ACHN (cell line): ENCODE data around the gene XIRP2.
"Not testable (repeated sequence)": the region's sequence is repeated elsewhere in the genome, so short reads cannot be mapped to it uniquely, and the experiment has no call there.

Experiments
- DNase-seq: peaks from one replicate; pipeline ENCODE4 v3.0.0-alpha.2; 2015
- in situ Hi-C: cut with HindIII; loops from 2 replicates; pipeline ENCODE4 v1.10.0; 2017; ENCODE audit warnings: low sequenced_read_pairs, low pct_ligation_motif_present, low pct_unique_long_range_greater_than_20kb

Gene XIRP2

DNA sequence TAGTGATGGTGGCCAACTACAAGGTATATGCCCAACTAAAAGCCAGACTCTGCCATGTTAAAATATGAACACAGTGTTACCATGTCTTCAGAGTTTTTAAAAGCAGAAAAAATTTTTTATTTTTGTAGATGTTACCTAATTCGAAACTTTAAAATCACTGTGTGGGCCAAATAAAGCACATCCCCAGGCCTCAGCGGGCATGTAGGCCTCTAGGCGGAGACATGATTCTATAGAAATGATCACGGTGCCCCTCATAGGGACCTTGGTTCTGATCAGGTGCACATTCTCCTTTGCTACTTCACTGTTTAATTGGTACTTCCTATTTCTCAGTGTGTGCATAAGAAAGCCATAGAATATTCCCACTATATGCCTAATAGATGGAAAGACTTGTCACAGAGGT is 349.2 kb downstream of the XIRP2 start:
- in situ Hi-C loops: no loop called here
- no peak for DNase-seq

DNA sequence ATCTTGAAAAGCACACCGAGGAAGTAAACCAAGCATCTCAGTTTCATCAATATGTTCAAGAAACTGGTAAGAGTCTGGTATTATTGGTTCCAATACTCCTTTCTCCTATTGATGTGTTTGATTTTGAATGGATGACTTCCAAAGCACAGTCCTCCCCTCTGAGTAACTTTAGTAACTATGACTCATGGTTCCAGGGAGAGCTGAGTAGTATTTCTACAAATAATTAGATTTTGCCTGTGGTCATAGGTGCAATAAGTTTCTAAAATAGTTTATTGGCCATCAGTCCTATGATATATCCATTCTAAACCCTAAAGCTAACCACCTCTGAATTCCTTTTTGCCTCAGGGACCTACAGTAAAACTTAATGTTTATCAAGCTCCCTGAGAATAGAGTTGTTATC is 352.4 kb downstream of the XIRP2 start:
- DNase-seq: no peak
- in situ Hi-C loops: no loop called here

DNA sequence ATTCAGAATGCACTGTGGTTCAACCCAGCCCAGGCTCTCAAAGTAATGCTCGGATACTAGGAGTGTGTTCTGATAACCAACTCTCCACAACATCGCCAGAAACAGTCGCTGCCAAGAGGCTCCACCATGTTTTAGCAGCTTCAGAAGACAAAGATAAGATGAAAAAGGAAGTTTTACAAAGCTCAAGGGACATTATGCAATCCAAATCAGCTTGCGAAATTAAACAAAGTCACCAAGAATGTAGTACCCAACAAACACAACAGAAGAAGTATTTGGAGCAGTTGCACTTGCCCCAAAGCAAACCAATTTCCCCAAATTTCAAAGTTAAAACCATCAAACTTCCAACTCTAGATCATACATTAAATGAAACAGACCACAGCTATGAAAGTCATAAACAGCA is 360.9 kb downstream of the XIRP2 start:
- no peak for DNase-seq
- in situ Hi-C loops: no loop called here

DNA sequence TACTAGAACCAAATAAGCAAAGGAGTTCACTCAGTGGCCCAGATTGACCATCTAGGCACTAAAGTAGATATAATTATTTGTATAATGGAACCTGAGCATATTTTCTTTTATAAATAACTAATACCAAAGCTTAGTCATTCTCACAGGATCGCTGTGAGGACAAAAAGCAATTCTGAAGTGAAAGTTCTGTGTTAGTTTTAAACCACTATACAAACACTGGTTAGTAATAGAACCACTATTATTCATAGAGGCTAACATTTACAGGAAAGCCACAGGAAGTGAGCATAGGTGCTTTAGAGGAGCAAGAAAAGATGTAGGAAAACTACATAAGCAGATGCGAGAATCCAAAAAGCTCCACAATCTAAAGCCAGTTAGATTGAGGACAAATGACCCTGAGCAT is 364.7 kb downstream of the XIRP2 start:
- DNase-seq: peak; percentile 8
- in situ Hi-C loops: no loop called here

DNA sequence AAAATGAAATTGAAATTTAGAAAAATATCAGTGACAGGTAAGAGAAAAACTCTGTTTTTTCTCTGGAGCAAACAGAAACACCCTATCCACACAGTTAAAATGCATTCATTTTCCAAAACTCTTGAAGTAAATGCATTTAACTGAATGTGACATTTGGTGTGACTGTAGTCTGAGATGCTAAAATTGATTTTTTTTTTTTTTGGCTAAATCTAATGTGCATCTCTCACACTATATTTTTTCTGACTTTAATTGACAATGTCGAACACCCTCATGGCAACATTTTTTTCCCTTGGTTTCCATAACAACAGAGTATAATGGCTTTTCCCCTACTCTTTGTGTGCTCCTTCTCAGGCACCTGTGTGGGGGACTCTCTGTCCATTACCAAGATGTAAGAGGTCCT is 366.4 kb downstream of the XIRP2 start:
- no peak for DNase-seq
- in situ Hi-C loops: no loop called here

DNA sequence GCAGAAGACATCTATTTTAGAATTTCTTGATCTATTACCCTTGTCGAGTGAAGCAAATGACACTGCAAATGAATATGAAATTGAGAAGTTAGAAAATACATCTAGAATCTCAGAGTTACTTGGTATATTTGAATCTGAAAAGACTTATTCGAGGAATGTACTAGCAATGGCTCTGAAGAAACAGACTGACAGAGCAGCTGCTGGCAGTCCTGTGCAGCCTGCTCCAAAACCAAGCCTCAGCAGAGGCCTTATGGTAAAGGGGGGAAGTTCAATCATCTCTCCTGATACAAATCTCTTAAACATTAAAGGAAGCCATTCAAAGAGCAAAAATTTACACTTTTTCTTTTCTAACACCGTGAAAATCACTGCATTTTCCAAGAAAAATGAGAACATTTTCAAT is 370.4 kb downstream of the XIRP2 start:
- in situ Hi-C loops: no loop called here
- DNase-seq: no peak

DNA sequence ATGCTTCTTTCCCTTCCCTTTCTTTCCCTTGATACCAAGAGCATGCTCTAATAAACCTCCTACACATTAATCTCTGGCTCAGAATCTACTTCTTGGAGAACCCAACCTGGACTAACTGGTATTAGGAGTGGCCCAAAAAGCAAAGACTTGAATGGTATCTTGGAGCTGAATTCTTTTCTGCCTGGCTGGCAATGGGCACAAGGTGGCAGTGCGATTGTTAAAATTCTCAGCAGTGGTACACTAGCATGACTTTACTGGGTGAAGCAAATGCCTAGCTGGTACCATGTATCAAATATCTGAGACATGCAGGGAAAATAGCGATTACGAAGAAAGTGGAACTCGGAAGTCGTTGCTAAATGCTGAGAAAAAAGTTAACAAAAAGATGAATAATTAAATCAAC is 376.1 kb downstream of the XIRP2 start:
- peak; percentile 52 for DNase-seq
- in situ Hi-C loops: no loop called here

DNA sequence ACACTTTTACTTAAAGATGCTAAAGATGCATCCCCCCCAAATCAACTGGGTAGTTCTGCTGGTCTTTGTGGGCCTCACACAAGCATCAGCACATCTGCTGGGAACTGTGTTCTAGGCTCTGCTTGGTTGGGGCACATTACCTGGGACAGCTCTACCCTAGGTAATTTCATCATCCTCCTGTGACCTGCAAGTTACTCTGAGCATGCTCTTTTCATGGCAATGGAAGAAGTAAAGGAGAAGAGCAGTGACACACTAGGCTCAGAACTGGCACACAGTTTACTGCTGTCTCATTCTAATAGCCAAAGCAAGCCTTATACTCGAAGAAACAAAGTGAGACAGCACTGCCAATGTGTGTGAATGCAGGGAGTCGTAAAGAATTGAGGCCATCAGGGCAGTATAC is 376.7 kb downstream of the XIRP2 start:
- in situ Hi-C loops: no loop called here
- DNase-seq: no peak

DNA sequence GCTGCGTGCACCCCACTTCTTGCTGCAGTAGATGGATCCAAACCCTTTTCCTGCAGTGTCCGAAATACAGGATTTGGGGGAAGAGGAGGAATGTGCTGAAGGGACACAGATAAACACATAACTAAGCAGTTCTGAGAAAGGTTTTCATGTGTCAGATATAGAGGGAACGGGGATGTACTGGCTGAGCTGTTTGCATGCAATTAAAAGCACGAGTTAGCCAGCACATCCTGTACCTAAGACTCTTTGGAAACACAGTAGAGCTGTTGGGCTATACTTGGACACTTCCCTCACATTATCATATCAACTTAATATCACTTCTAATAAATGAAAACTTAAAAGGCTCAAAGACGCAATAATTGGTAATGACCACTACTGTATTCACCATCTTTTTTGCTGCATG is 377.4 kb downstream of the XIRP2 start:
- DNase-seq: no peak
- in situ Hi-C loops: no loop called here

DNA sequence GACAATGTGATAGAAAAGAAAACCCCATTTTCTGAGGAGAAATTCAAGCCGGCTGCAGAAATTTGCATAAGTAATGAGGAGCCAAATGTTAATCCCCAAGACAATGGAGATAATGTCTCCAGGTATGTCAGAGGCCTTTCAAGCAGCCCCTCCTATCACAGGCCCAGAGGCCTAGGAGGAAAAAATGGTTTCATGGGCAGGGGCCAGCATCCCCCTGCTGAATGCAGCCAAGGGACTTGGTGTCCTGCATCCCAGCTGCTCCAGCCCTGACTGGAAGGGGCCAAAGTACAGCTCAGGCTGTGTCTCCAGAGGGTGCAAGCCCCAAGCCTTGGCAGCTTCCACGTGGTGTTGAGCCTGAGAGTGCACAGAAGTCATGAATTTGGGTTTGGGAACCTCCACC is 380.0 kb downstream of the XIRP2 start:
- DNase-seq, in situ Hi-C loops: not testable (repeated sequence)

DNA sequence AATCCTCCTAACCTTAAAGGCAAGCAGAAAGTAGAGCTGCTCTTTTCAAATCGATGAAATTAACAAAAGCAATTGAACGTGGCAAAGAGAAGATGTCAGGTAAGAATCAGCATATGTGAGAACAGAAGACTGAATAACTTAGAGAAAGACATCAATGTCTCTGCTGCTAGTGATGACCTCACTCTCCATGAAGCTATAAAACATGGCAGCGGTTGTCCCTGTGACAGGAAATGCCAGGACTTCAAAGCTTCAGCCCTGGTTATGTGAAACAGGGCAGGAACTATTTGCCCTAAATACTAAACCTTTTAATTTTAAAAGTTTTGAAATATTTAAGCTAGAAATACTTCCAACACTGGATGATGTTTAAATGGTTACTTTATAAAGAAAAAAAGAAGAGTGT is 383.7 kb downstream of the XIRP2 start:
- in situ Hi-C loops: no loop called here
- DNase-seq: no peak

DNA sequence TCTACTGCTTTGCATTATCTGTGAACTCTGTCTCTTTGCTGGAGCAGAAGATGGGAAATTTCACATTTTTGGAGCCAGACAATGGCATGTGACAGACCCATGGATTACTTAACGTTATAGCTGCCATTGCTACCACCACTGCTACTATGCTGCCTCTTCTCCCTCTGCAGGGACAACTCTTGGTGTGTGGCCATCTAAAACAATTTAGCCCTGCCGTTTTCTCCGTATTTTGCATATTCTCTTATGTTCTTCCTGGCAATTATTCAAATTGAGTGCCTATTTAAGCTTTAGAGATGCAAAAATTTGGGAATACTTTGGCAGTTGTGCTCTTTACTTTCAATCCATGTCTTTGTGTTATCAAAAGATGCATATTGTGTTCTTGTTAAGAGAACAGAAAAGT is 386.8 kb downstream of the XIRP2 start:
- in situ Hi-C loops: no loop called here
- no peak for DNase-seq

DNA sequence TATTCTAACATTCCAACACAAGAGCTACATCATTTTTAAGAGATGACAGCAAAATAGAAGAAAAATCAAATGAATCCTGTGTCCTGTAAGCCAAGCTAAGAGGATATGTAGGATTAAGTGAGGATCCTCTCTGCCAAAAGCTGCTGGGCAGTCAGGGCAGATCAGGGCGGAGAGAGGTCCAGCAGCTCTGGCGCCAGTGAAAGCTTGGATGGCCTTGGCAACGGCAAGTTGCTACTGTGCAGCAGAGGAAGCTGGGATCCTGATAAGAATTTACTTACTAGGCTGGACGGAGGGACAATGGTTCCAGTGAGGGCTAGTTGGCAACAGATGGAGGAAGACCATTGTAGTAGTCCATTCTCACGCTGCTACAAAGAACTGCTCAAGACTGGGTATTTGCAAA is 391.5 kb downstream of the XIRP2 start:
- DNase-seq: no peak
- in situ Hi-C loops: no loop called here

DNA sequence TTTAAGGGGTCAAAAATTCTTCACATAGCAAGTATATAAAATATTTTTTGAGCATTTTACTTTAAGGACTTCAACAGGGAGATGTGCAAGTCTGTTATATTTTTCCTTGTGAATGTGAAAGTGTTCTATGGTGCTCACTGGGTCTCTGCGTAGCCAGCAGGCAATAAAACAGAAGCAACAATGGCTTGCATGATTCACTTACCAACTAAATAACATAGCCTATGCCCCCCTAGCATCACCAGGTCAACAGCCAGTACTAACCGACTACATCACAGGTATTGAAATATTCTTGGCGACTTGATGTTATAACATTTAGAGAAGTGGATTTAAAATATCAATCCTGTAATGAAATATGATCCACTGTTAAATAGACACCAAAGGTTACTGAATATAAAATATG is 398.9 kb downstream of the XIRP2 start:
- DNase-seq: no peak
- in situ Hi-C loops: no loop called here

DNA sequence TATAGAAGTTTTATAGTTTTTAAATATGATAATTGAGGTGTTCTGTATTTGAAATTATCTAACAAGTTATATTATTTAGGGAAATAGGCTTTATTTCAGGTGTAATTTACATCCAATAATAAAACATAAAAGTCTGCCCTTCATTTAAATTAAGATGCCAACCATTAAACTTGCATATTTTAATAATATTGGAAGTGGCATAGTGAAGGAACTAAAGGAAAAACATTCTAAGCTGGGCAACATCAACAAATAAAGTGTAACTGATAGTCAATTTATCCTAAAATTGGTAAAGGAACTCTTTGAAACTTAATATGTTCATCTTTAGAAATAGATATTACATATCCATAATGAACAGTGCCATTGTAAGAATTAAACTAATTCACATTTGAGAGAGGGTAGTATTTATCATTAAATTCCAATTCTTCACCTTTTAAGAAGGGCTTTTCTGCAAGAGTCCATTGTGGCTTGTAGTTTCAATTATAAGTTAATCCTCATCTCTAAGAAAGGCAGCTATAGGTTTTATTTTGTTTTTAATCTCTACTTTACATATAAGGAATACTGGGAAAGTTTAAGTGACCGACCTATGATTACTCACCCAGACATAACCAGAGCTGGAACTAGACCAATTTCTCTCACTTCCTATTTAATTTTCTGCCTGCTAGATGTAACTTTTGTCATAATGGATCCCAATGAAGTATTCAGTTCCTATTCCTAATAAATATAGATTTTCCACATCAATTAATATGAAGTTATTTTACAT is 401.6 kb downstream of the XIRP2 start:
- DNase-seq: peak; percentile 15

DNA sequence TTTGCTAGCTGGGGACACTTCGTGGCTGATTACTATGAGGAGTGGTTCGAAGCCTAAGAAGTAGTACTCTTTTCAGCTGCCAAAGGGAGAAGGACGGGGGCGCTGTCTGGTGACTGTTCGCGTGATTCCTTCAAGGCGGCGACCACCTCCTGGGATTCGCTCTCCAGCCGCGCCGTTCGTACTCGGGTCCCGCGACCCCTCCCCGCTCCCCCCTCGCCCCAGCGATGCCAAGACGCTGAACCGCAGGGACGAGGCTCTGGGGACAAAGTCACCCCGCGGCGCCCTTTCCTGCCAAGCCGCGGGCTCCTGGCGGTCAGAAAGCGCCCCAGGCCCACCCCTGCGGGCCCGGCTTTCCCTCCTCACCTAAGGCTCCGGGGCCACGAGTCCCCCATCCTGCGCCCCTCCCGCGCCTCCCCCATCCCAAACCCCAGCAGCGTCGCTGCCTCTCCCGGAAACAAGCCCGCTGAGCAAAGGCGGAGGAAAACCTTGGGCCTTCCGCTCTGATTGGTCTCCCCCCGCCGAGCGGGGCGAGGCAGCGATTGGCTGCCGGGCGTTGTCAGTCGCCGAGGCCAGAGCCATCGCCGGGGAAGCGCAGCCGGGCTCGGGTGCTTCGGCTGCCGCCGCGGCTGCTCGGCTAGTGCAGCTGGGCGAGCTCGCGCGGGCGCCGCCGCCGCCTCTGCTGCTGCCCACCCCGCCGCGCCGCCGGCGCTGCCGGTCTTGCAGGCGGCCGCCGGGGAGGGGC is 404.3 kb downstream of the XIRP2 start, which contains the start of gene B3GALT1:
TSS of gene B3GALT1 (plus strand) at position 572 of the 742 bp plus-strand sequence.
- in situ Hi-C loops: no loop called here

More for the DNA sequence above, 401.6 kb downstream of the XIRP2 start:
- in situ Hi-C loops: no loop called here

DNA sequence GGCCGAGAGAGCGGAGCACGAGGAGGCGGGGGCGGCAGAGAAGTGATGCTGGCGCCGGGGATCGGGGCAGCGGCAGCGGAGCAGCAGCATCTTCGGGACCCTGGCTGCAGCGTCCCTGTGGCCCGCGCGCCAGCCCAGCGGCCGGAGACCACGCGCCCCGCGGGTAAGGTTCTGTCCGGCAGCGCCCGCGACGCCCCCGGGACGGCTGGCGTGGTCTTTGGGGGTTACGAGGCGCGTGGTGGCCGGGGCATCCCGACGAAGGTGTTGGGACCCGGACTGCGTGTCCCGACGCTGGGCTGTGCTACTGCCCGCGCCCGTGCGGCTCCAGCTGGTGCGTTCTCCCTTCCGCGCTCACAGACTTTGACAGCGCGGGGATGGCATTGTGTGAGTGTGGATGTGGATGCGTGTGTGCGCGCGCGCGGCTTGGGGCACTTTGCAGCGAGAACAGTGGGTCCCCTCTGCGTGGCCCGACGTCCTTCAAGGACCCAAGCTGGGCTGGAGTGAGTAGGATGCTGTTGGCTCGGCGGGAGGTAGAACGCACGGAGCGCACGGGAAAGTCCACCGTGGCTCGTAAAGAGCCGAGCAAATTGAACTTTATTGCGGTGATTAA is 405.0 kb downstream of the XIRP2 start:
- in situ Hi-C loops: no loop called here
- peak; percentile 33 for DNase-seq

More for the DNA sequence above, 404.3 kb downstream of the XIRP2 start, which contains the start of gene B3GALT1:
- DNase-seq: peak; percentile 96

DNA sequence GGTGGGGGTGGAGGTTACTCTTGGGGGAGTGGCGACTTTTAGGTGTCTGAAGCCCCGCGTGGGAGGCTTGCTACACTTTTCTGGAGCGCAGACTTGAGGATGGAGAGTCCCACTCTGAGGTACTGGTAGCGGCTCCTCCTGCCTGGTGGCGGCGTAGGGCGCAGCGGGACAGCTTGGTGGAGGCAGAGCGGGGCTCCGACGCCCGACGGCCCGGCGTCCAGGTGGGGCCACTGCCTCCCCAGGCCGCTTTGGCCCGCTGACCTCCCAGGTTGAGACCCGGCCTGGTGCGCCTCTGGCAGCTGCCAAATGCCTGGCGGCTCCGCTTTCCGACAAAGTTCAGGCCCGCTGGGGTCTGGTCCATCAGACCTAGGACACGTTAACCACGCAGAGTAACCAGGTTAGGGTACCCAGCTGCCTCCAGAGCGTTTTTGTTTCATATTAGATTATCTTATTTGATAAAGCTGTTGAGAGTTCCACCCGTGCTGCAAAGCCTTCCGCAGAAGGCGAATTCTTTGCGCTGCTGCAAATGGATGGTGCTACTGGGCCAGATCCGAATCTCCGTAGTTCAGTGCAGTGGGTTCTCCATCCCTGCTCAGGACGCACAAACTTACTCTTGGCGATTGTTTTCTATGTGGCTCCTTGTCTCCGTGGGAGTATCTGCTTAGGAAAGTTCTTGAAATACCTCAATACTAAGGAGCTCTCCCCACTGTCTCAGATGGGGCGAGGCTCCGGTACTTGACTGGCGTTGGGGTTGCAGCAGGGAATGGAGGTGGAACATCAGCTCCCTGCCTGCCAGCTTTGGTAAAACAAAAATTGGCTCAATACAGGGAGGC is 405.9 kb downstream of the XIRP2 start:
- DNase-seq: peak; percentile 35
- in situ Hi-C loops: no loop called here

DNA sequence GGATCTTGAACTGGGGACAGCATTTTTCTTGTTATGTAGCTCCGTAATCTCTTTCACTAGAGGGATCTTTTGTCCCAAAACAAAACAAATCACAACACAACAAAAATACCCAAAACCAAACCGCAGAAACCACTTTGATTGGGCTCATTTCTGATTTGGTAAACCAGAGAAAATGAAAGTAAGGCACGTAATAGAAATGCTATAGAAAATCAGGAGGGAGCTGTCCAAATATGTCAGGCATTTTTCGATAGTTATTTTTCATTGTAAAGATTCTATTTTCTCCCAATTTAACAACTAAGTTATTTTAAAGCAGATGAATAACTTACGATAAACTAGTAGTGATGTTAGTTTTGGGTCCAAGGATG is 406.5 kb downstream of the XIRP2 start:
- in situ Hi-C loops: no loop called here
- DNase-seq: no peak
